HepG2 (cell line): ENCODE data around the gene PARP6. TPM values are rescaled to one million over a fixed set of nuclear protein-coding genes. Genes with fewer than 3 reads are reported as not detected.

ENCODE experiments used
- AHR ChIP-seq: IDR thresholded peaks from 2 replicates; pipeline ENCODE4 v1.6.1; 2018; ENCODE audit warnings: missing genetic modification reagents, missing compliant biosample characterization
- CEBPG ChIP-seq: IDR thresholded peaks from 2 replicates; pipeline ENCODE4 v1.6.1; 2016
- GTF3A ChIP-seq: sonication (generic); formaldehyde crosslinking; conservative IDR thresholded peaks from 2 replicates; pipeline ENCODE4 v1.4.0; 2020; ENCODE audit warnings: mild to moderate bottlenecking, missing genetic modification reagents
- KLF6 ChIP-seq: IDR thresholded peaks from 2 replicates; pipeline ENCODE4 v1.8.0; 2016; ENCODE audit warnings: missing biosample characterization, missing genetic modification reagents
- MXI1 ChIP-seq: IDR thresholded peaks from 3 replicates; pipeline ENCODE4 v1.6.1; 2012; ENCODE audit warnings: low read depth, low read length, inconsistent platforms, borderline replicate concordance
- XBP1 ChIP-seq: sonication (generic); formaldehyde crosslinking; IDR thresholded peaks from 2 replicates; pipeline ENCODE4 v1.5.0; 2020; ENCODE audit warnings: missing genetic modification reagents
- ZNF225 ChIP-seq: sonication (generic); formaldehyde crosslinking; IDR thresholded peaks from 2 replicates; pipeline ENCODE4 v1.4.0; 2020; ENCODE audit warnings: mild to moderate bottlenecking, missing genetic modification reagents
- polyA plus RNA-seq, 8 experiments: library from polyadenylated mRNA; depleted of rRNA in 3 of 8; stranded (reverse) in 7 of 8; unstranded in 1 of 8; fragments of >200 nt; fragmentation: Illumina TruSeq in 4 of 8; extraction: Trizol in 4 of 8; gene quantifications; 2 replicates each; pipeline versions ENCODE4 v1.2.1 to v1.2.3, GENCODE V29; 2011 to 2016; ENCODE audit warnings: low read depth in 4 of 8, missing spikeins in 1 of 8, mixed read lengths in 1 of 8; ENCODE audit not compliant: insufficient read depth in 1 of 8
- total RNA-seq, 5 experiments: library from RNA; depleted of rRNA; stranded (reverse); fragments of >200 nt; fragmentation: Illumina TruSeq; extraction: Trizol; gene quantifications; 2 replicates each; pipeline ENCODE4 v1.2.3, GENCODE V29; 2016; ENCODE audit warnings: low read depth in 1 of 5
- TF ChIP-seq, protein P1 (sequence below): sonication (generic); formaldehyde crosslinking; IDR thresholded peaks from 2 replicates; pipeline ENCODE4 v1.5.0; 2020; ENCODE audit warnings: mild to moderate bottlenecking, missing genetic modification reagents
- TF ChIP-seq, protein P2 (sequence below): sonication (generic); formaldehyde crosslinking; IDR thresholded peaks from 2 replicates; pipeline ENCODE4 v1.4.0; 2020; ENCODE audit warnings: missing genetic modification reagents
- TF ChIP-seq, protein P3 (sequence below): sonication (generic); formaldehyde crosslinking; IDR thresholded peaks from 2 replicates; pipeline ENCODE4 v1.4.0; 2020; ENCODE audit warnings: missing genetic modification reagents
- TF ChIP-seq, protein P4 (sequence below): sonication (generic); formaldehyde crosslinking; IDR thresholded peaks from 2 replicates; pipeline ENCODE4 v1.5.0; 2020; ENCODE audit warnings: mild to moderate bottlenecking, missing genetic modification reagents
- TF ChIP-seq, protein P5 (sequence below): sonication (generic); formaldehyde crosslinking; IDR thresholded peaks from 2 replicates; pipeline ENCODE4 v1.4.0; 2020; ENCODE audit warnings: missing genetic modification reagents
- TF ChIP-seq, protein P6 (sequence below): sonication (generic); formaldehyde crosslinking; IDR thresholded peaks from 2 replicates; pipeline ENCODE4 v1.4.0; 2020; ENCODE audit warnings: missing genetic modification reagents

Gene PARP6
- total and polyA plus RNA-seq, 2 of the 13 experiments (the other 11 are each of a cell fraction or from before 2014, with no cell fraction given): 0.22 to 0.87 TPM

DNA sequence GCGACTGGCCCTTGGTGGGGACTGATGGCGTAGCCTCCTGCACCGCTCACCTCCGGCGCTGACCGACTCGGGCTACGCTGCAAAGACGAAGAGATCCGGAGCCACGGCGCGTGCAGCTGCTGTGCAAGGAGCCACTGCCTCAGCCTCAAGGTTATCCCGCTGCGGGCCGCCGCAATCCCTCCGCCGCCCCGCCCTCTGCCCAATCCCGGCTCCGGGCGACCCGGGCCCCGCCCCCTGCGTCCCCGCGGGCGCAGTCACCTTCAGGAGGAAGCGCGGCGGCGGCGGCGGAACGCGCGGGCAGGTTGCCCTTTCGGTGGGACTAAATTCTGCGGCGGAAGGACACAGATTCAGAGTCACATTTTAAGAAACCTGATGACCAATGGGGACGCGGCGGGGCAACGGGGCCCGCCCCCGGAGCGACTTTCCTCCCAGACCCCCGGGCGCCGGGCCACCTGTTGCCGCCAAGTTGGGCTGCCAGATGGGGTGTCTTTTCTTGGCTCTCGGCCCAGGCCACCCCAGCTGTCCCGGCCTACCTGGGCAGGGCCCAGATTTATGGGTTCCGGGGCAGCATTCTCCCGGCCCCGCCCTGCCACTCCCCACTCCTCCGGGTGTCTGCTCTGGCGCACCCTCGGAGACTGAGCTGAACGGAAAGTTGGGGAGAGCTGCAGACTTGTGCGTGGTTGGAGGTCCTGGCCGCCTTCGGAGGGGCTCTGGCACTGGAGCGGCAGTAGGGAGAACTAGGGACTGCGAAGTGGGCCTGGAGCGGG, 41.1 kb downstream of the PARP6 start, which contains the start of gene PKM (continued):
- TF ChIP-seq, protein P1, sequence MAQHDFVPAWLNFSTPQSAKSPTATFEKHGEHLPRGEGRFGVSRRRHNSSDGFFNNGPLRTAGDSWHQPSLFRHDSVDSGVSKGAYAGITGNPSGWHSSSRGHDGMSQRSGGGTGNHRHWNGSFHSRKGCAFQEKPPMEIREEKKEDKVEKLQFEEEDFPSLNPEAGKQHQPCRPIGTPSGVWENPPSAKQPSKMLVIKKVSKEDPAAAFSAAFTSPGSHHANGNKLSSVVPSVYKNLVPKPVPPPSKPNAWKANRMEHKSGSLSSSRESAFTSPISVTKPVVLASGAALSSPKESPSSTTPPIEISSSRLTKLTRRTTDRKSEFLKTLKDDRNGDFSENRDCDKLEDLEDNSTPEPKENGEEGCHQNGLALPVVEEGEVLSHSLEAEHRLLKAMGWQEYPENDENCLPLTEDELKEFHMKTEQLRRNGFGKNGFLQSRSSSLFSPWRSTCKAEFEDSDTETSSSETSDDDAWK (CRISPR knock-in tag): no peak
- TF ChIP-seq, protein P2, sequence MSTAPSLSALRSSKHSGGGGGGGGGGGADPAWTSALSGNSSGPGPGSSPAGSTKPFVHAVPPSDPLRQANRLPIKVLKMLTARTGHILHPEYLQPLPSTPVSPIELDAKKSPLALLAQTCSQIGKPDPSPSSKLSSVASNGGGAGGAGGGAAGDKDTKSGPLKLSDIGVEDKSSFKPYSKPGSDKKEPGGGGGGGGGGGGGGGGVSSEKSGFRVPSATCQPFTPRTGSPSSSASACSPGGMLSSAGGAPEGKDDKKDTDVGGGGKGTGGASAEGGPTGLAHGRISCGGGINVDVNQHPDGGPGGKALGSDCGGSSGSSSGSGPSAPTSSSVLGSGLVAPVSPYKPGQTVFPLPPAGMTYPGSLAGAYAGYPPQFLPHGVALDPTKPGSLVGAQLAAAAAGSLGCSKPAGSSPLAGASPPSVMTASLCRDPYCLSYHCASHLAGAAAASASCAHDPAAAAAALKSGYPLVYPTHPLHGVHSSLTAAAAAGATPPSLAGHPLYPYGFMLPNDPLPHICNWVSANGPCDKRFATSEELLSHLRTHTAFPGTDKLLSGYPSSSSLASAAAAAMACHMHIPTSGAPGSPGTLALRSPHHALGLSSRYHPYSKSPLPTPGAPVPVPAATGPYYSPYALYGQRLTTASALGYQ (CRISPR knock-in tag): peak; percentile 74; the same call in 1 of the 2 replicates
- 0 out of 2 replicates have a peak, but pooled peaks have one; percentile 6 for TF ChIP-seq GTF3A (CRISPR knock-in tag)
- peak; percentile 91 for TF ChIP-seq KLF6 (CRISPR knock-in tag)
- no peak for TF ChIP-seq CEBPG (CRISPR knock-in tag)
- TF ChIP-seq, protein P3, sequence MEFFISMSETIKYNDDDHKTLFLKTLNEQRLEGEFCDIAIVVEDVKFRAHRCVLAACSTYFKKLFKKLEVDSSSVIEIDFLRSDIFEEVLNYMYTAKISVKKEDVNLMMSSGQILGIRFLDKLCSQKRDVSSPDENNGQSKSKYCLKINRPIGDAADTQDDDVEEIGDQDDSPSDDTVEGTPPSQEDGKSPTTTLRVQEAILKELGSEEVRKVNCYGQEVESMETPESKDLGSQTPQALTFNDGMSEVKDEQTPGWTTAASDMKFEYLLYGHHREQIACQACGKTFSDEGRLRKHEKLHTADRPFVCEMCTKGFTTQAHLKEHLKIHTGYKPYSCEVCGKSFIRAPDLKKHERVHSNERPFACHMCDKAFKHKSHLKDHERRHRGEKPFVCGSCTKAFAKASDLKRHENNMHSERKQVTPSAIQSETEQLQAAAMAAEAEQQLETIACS (CRISPR knock-in tag): peak; percentile 73
- TF ChIP-seq ZNF225 (CRISPR knock-in tag): no peak; the same call in 1 of the 2 replicates
- TF ChIP-seq AHR: 0 out of 2 replicates have a peak, but pooled peaks have one; percentile 12
- TF ChIP-seq, protein P4, sequence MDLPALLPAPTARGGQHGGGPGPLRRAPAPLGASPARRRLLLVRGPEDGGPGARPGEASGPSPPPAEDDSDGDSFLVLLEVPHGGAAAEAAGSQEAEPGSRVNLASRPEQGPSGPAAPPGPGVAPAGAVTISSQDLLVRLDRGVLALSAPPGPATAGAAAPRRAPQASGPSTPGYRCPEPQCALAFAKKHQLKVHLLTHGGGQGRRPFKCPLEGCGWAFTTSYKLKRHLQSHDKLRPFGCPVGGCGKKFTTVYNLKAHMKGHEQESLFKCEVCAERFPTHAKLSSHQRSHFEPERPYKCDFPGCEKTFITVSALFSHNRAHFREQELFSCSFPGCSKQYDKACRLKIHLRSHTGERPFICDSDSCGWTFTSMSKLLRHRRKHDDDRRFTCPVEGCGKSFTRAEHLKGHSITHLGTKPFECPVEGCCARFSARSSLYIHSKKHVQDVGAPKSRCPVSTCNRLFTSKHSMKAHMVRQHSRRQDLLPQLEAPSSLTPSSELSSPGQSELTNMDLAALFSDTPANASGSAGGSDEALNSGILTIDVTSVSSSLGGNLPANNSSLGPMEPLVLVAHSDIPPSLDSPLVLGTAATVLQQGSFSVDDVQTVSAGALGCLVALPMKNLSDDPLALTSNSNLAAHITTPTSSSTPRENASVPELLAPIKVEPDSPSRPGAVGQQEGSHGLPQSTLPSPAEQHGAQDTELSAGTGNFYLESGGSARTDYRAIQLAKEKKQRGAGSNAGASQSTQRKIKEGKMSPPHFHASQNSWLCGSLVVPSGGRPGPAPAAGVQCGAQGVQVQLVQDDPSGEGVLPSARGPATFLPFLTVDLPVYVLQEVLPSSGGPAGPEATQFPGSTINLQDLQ (CRISPR knock-in tag): peak; percentile 76; the same call in 1 of the 2 replicates
- TF ChIP-seq, protein P5, sequence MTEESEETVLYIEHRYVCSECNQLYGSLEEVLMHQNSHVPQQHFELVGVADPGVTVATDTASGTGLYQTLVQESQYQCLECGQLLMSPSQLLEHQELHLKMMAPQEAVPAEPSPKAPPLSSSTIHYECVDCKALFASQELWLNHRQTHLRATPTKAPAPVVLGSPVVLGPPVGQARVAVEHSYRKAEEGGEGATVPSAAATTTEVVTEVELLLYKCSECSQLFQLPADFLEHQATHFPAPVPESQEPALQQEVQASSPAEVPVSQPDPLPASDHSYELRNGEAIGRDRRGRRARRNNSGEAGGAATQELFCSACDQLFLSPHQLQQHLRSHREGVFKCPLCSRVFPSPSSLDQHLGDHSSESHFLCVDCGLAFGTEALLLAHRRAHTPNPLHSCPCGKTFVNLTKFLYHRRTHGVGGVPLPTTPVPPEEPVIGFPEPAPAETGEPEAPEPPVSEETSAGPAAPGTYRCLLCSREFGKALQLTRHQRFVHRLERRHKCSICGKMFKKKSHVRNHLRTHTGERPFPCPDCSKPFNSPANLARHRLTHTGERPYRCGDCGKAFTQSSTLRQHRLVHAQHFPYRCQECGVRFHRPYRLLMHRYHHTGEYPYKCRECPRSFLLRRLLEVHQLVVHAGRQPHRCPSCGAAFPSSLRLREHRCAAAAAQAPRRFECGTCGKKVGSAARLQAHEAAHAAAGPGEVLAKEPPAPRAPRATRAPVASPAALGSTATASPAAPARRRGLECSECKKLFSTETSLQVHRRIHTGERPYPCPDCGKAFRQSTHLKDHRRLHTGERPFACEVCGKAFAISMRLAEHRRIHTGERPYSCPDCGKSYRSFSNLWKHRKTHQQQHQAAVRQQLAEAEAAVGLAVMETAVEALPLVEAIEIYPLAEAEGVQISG (CRISPR knock-in tag): peak; percentile 59; the same call in 1 of the 2 replicates
- peak; percentile 82; the same call in 1 of the 3 replicates for TF ChIP-seq MXI1
- no peak for TF ChIP-seq XBP1 (CRISPR knock-in tag)
- TF ChIP-seq, protein P6, sequence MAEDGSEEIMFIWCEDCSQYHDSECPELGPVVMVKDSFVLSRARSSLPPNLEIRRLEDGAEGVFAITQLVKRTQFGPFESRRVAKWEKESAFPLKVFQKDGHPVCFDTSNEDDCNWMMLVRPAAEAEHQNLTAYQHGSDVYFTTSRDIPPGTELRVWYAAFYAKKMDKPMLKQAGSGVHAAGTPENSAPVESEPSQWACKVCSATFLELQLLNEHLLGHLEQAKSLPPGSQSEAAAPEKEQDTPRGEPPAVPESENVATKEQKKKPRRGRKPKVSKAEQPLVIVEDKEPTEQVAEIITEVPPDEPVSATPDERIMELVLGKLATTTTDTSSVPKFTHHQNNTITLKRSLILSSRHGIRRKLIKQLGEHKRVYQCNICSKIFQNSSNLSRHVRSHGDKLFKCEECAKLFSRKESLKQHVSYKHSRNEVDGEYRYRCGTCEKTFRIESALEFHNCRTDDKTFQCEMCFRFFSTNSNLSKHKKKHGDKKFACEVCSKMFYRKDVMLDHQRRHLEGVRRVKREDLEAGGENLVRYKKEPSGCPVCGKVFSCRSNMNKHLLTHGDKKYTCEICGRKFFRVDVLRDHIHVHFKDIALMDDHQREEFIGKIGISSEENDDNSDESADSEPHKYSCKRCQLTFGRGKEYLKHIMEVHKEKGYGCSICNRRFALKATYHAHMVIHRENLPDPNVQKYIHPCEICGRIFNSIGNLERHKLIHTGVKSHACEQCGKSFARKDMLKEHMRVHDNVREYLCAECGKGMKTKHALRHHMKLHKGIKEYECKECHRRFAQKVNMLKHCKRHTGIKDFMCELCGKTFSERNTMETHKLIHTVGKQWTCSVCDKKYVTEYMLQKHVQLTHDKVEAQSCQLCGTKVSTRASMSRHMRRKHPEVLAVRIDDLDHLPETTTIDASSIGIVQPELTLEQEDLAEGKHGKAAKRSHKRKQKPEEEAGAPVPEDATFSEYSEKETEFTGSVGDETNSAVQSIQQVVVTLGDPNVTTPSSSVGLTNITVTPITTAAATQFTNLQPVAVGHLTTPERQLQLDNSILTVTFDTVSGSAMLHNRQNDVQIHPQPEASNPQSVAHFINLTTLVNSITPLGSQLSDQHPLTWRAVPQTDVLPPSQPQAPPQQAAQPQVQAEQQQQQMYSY (CRISPR knock-in tag): peak; percentile 24; the same call in 1 of the 2 replicates
